ENCODE results near the gene ITPKC. TPM values are rescaled to one million over a fixed set of nuclear protein-coding genes. Genes with fewer than 3 reads are reported as not detected.
A peak's percentile ranks its signal among the peaks of the same experiment; 100 is the strongest.

Gene ITPKC
- polyA plus RNA-seq, 1 donor from 2014 or later = 16.8 TPM

GRCh38 chr19:40718774-40719391, 2.0 kb downstream of the ITPKC start:
- peak overlapping the region; percentile 97 for H3K4me3 ChIP-seq (ENCODE audit: low read length)
- peaks cover 36% of the 10 kb centered on the region for H3K79me2 ChIP-seq (replicated peaks; ENCODE audit: insufficient read depth, low read length)
- no peaks in the 10 kb centered on the region for H3K27me3 ChIP-seq (ENCODE audit: insufficient read depth, low read depth, low read length)
- H3K9ac ChIP-seq (ENCODE audit: low read length) = peak overlapping the region; percentile 84
- H3K9me3 ChIP-seq (ENCODE audit: low read length) = no peaks in the 10 kb centered on the region
- no peaks in the 10 kb centered on the region for H3K36me3 ChIP-seq (ENCODE audit: insufficient read depth, low read length)
- peak overlapping the region; percentile 42 for H3K27ac ChIP-seq (ENCODE audit: low read length)
- H3K9me2 ChIP-seq (ENCODE audit: insufficient read depth, low read length) = no peaks in the 10 kb centered on the region
- H3K4me2 ChIP-seq (ENCODE audit: low read length) = peak overlapping the region; percentile 90
- peak; percentile 33 for TF ChIP-seq MXI1 (conservative IDR thresholded peaks at IDR 0.05; ENCODE audit: poor library complexity, severe bottlenecking)
- no peak for TF ChIP-seq EZH2 (IDR thresholded peaks at IDR 0.05; ENCODE audit: borderline replicate concordance, insufficient read depth, low read length, poor library complexity, severe bottlenecking)
- peaks cover 4% of the 10 kb centered on the region for H3F3A ChIP-seq (ENCODE audit: insufficient read depth, low read length, poor library complexity, severe bottlenecking)
- no peaks in the 10 kb centered on the region for H4K20me1 ChIP-seq (ENCODE audit: insufficient read depth)
- no peak overlapping the region for H2AFZ ChIP-seq (ENCODE audit: low read depth, low read length)

- peaks cover 34% of the 10 kb centered on the region for H3K79me2 ChIP-seq (replicated peaks; ENCODE audit: insufficient read depth, low read length)
- H3K9me2 ChIP-seq (ENCODE audit: insufficient read depth, low read length) = no peaks in the 10 kb centered on the region
- H3K9me3 ChIP-seq (ENCODE audit: low read length) = no peaks in the 10 kb centered on the region
- H3K36me3 ChIP-seq (ENCODE audit: insufficient read depth, low read length) = no peaks in the 10 kb centered on the region
- no peaks in the 10 kb centered on the region for H3K27me3 ChIP-seq (ENCODE audit: insufficient read depth, low read depth, low read length)
- H3F3A ChIP-seq (ENCODE audit: insufficient read depth, low read length, poor library complexity, severe bottlenecking) = peaks cover 4% of the 10 kb centered on the region
- TF ChIP-seq CTCF (IDR thresholded peaks at IDR 0.05; ENCODE audit: poor library complexity, severe bottlenecking) (no peak), REST (IDR thresholded peaks at IDR 0.05; ENCODE audit: borderline replicate concordance) (no peak), TAF1 (IDR thresholded peaks at IDR 0.05; ENCODE audit: low read depth) (no peak)
- H3K9ac ChIP-seq (ENCODE audit: low read length) = peak overlapping the region; percentile 84
- no peaks in the 10 kb centered on the region for H4K20me1 ChIP-seq (ENCODE audit: insufficient read depth)
- H3K4me3 ChIP-seq (ENCODE audit: low read length) = peak overlapping the region; percentile 97
- H3K4me2 ChIP-seq (ENCODE audit: low read length) = peak overlapping the region; percentile 90
- H3K27ac ChIP-seq (ENCODE audit: low read length) = no peak overlapping the region
- no peak overlapping the region for H2AFZ ChIP-seq (ENCODE audit: low read depth, low read length)
Measured at GRCh38 chr19:40719414-40719894, 2.5 kb downstream of the ITPKC start.

- H4K20me1 ChIP-seq (ENCODE audit: insufficient read depth) = no peaks in the 10 kb centered on the region
- peaks cover 32% of the 10 kb centered on the region for H3K79me2 ChIP-seq (replicated peaks; ENCODE audit: insufficient read depth, low read length)
- H3K36me3 ChIP-seq (ENCODE audit: insufficient read depth, low read length) = no peaks in the 10 kb centered on the region
- H3F3A ChIP-seq (ENCODE audit: insufficient read depth, low read length, poor library complexity, severe bottlenecking) = peaks cover 3% of the 10 kb centered on the region
- no peaks in the 10 kb centered on the region for H3K27me3 ChIP-seq (ENCODE audit: insufficient read depth, low read depth, low read length)
- H3K27ac ChIP-seq (ENCODE audit: low read length) = no peak overlapping the region
- no peak overlapping the region for H3K4me2 ChIP-seq (ENCODE audit: low read length)
- H2AFZ ChIP-seq (ENCODE audit: low read depth, low read length) = no peak overlapping the region
- H3K4me3 ChIP-seq (ENCODE audit: low read length) = no peak overlapping the region
- no peak overlapping the region for H3K9ac ChIP-seq (ENCODE audit: low read length)
- no peak for TF ChIP-seq RAD21 (conservative IDR thresholded peaks at IDR 0.05)
- no peak for TF ChIP-seq SMC3 (conservative IDR thresholded peaks at IDR 0.05; ENCODE audit: poor library complexity)
- TF ChIP-seq TAF1 (IDR thresholded peaks at IDR 0.05; ENCODE audit: low read depth) = no peak
- no peak for TF ChIP-seq MXI1 (conservative IDR thresholded peaks at IDR 0.05; ENCODE audit: poor library complexity, severe bottlenecking)
- no peaks in the 10 kb centered on the region for H3K9me3 ChIP-seq (ENCODE audit: low read length)
- H3K9me2 ChIP-seq (ENCODE audit: insufficient read depth, low read length) = no peaks in the 10 kb centered on the region
Measured at GRCh38 chr19:40721140-40721486, 4.2 kb downstream of the ITPKC start.

All from neural cell (in vitro differentiated cells).